ENCODE data around the gene TCEANC. TPM values are rescaled to one million over a fixed set of nuclear protein-coding genes. Genes with fewer than 3 reads are reported as not detected.

The TCEANC gene
- total RNA-seq, 1 donor from 2014 or later: 5.0 TPM

- Mint-ChIP-seq H3K27me3 (ENCODE audit: insufficient read depth) (no peaks in the 10 kb centered on the region), H3K4me1 (ENCODE audit: low read depth) (peaks cover 33% of the 10 kb centered on the region), H3K4me3 (no peak overlapping the region), H3K36me3 (ENCODE audit: low read depth) (peaks cover 10% of the 10 kb centered on the region), H3K9me3 (no peaks in the 10 kb centered on the region), H3K27ac (peak overlapping the region; percentile 80)
- intact Hi-C loops (cut with micrococcal nuclease): no loop called here
- DNase-seq (ENCODE audit: low spot score): no peak
Observed at GRCh38 chrX:13687203-13687602, 34.3 kb downstream of the TCEANC start.

GRCh38 chrX:13688384-13688957, 35.5 kb downstream of the TCEANC start:
- no peak for DNase-seq (ENCODE audit: low spot score)
- H3K9me3 Mint-ChIP-seq: no peaks in the 10 kb centered on the region
- peak overlapping the region; percentile 95 for H3K27ac Mint-ChIP-seq
- peaks cover 46% of the 10 kb centered on the region for H3K4me1 Mint-ChIP-seq (ENCODE audit: low read depth)
- intact Hi-C loops (cut with micrococcal nuclease): loop anchor here (1.0 kb wide), 2 partner anchors 35 to 46 kb away; partner anchors contain the start of genes OFD1, TCEANC and TRAPPC2
- no peaks in the 10 kb centered on the region for H3K27me3 Mint-ChIP-seq (ENCODE audit: insufficient read depth)
- peaks cover 8% of the 10 kb centered on the region for H3K36me3 Mint-ChIP-seq (ENCODE audit: low read depth)
- H3K4me3 Mint-ChIP-seq: peak overlapping the region; percentile 89

GRCh38 chrX:13688958-13689740, 36.2 kb downstream of the TCEANC start, which contains the start of gene RAB9A:
Gene RAB9A, plus strand, starts transcription at chrX:13689128. Its CDS starts 19,619 bp downstream, at chrX:13708747.
- H3K4me1 Mint-ChIP-seq (ENCODE audit: low read depth): peaks cover 51% of the 10 kb centered on the region
- H3K36me3 Mint-ChIP-seq (ENCODE audit: low read depth): peaks cover 8% of the 10 kb centered on the region
- intact Hi-C loops (cut with micrococcal nuclease): loop anchor here (1.0 kb wide), 4 partner anchors 20 to 341 kb away; partner anchors contain the start of genes OFD1, TCEANC and TRAPPC2
- H3K27me3 Mint-ChIP-seq (ENCODE audit: insufficient read depth): no peaks in the 10 kb centered on the region
- H3K4me3 Mint-ChIP-seq: peak within 1 kb of the TSS; percentile 89
- no peaks in the 10 kb centered on the region for H3K9me3 Mint-ChIP-seq
- peak; percentile 76 for DNase-seq (ENCODE audit: low spot score)
- H3K27ac Mint-ChIP-seq: peak within 1 kb of the TSS; percentile 95

GRCh38 chrX:13689741-13690211, 36.8 kb downstream of the TCEANC start:
- intact Hi-C loops (cut with micrococcal nuclease): loop anchor here (1.0 kb wide), 2 partner anchors 20 to 341 kb away; no protein-coding TSS in a partner anchor
- Mint-ChIP-seq H3K4me3 (peak overlapping the region; percentile 89), H3K27me3 (ENCODE audit: insufficient read depth) (no peaks in the 10 kb centered on the region), H3K4me1 (ENCODE audit: low read depth) (peaks cover 53% of the 10 kb centered on the region), H3K27ac (peak overlapping the region; percentile 67), H3K36me3 (ENCODE audit: low read depth) (peaks cover 8% of the 10 kb centered on the region), H3K9me3 (no peaks in the 10 kb centered on the region)
- DNase-seq (ENCODE audit: low spot score): no peak

GRCh38 chrX:13690836-13691235, 37.9 kb downstream of the TCEANC start:
- Mint-ChIP-seq H3K27ac (no peak overlapping the region), H3K4me3 (peak overlapping the region; percentile 89), H3K9me3 (no peaks in the 10 kb centered on the region), H3K27me3 (ENCODE audit: insufficient read depth) (no peaks in the 10 kb centered on the region), H3K4me1 (ENCODE audit: low read depth) (peaks cover 51% of the 10 kb centered on the region), H3K36me3 (ENCODE audit: low read depth) (peaks cover 4% of the 10 kb centered on the region)
- DNase-seq (ENCODE audit: low spot score): no peak
- intact Hi-C loops (cut with micrococcal nuclease): no loop called here

- Mint-ChIP-seq H3K27me3 (ENCODE audit: insufficient read depth) (no peaks in the 10 kb centered on the region), H3K36me3 (ENCODE audit: low read depth) (peaks cover 4% of the 10 kb centered on the region), H3K27ac (no peak overlapping the region), H3K4me3 (no peak overlapping the region), H3K9me3 (no peaks in the 10 kb centered on the region), H3K4me1 (ENCODE audit: low read depth) (peaks cover 54% of the 10 kb centered on the region)
- intact Hi-C loops (cut with micrococcal nuclease): no loop called here
- no peak for DNase-seq (ENCODE audit: low spot score)
Observed at GRCh38 chrX:13691841-13692371, 39.0 kb downstream of the TCEANC start.

GRCh38 chrX:13692771-13693231, 39.9 kb downstream of the TCEANC start:
- peaks cover 55% of the 10 kb centered on the region for H3K4me1 Mint-ChIP-seq (ENCODE audit: low read depth)
- no peak for DNase-seq (ENCODE audit: low spot score)
- peaks cover 4% of the 10 kb centered on the region for H3K36me3 Mint-ChIP-seq (ENCODE audit: low read depth)
- no peaks in the 10 kb centered on the region for H3K27me3 Mint-ChIP-seq (ENCODE audit: insufficient read depth)
- H3K4me3 Mint-ChIP-seq: no peak overlapping the region
- H3K9me3 Mint-ChIP-seq: no peaks in the 10 kb centered on the region
- intact Hi-C loops (cut with micrococcal nuclease): no loop called here
- H3K27ac Mint-ChIP-seq: no peak overlapping the region

- Mint-ChIP-seq H3K9me3 (no peaks in the 10 kb centered on the region), H3K27me3 (ENCODE audit: insufficient read depth) (no peaks in the 10 kb centered on the region), H3K27ac (no peak overlapping the region), H3K4me1 (ENCODE audit: low read depth) (peaks cover 51% of the 10 kb centered on the region), H3K36me3 (ENCODE audit: low read depth) (peaks cover 4% of the 10 kb centered on the region), H3K4me3 (no peak overlapping the region)
- no peak for DNase-seq (ENCODE audit: low spot score)
- intact Hi-C loops (cut with micrococcal nuclease): no loop called here
Observed at GRCh38 chrX:13693341-13693961, 40.5 kb downstream of the TCEANC start.

GRCh38 chrX:13694359-13694758, 41.4 kb downstream of the TCEANC start:
- no peak for DNase-seq (ENCODE audit: low spot score)
- intact Hi-C loops (cut with micrococcal nuclease): no loop called here
- Mint-ChIP-seq H3K27ac (no peak overlapping the region), H3K9me3 (no peaks in the 10 kb centered on the region), H3K27me3 (ENCODE audit: insufficient read depth) (no peaks in the 10 kb centered on the region), H3K4me1 (ENCODE audit: low read depth) (peaks cover 52% of the 10 kb centered on the region), H3K36me3 (ENCODE audit: low read depth) (peaks cover 8% of the 10 kb centered on the region), H3K4me3 (no peak overlapping the region)

GRCh38 chrX:13694983-13695382, 42.0 kb downstream of the TCEANC start:
- Mint-ChIP-seq H3K27ac (no peak overlapping the region), H3K9me3 (no peaks in the 10 kb centered on the region), H3K36me3 (ENCODE audit: low read depth) (peaks cover 10% of the 10 kb centered on the region), H3K4me1 (ENCODE audit: low read depth) (peaks cover 54% of the 10 kb centered on the region), H3K4me3 (no peak overlapping the region), H3K27me3 (ENCODE audit: insufficient read depth) (no peaks in the 10 kb centered on the region)
- intact Hi-C loops (cut with micrococcal nuclease): no loop called here
- no peak for DNase-seq (ENCODE audit: low spot score)

- Mint-ChIP-seq H3K27ac (no peak overlapping the region), H3K4me1 (ENCODE audit: low read depth) (peaks cover 47% of the 10 kb centered on the region), H3K36me3 (ENCODE audit: low read depth) (peaks cover 8% of the 10 kb centered on the region), H3K9me3 (no peaks in the 10 kb centered on the region), H3K4me3 (no peak overlapping the region), H3K27me3 (ENCODE audit: insufficient read depth) (no peaks in the 10 kb centered on the region)
- no peak for DNase-seq (ENCODE audit: low spot score)
- intact Hi-C loops (cut with micrococcal nuclease): no loop called here
Observed at GRCh38 chrX:13695601-13696115, 42.7 kb downstream of the TCEANC start.

- H3K36me3 Mint-ChIP-seq (ENCODE audit: low read depth): peaks cover 14% of the 10 kb centered on the region
- no peak for DNase-seq (ENCODE audit: low spot score)
- no peak overlapping the region for H3K27ac Mint-ChIP-seq
- no peak overlapping the region for H3K4me3 Mint-ChIP-seq
- no peaks in the 10 kb centered on the region for H3K27me3 Mint-ChIP-seq (ENCODE audit: insufficient read depth)
- peaks cover 54% of the 10 kb centered on the region for H3K4me1 Mint-ChIP-seq (ENCODE audit: low read depth)
- intact Hi-C loops (cut with micrococcal nuclease): no loop called here
- H3K9me3 Mint-ChIP-seq: no peaks in the 10 kb centered on the region
Observed at GRCh38 chrX:13697455-13697854, 44.5 kb downstream of the TCEANC start.
